Muscle layer of duodenum (tissue), 2 donors: Measurements from ENCODE around the gene ADAMTS16.

ENCODE experiments used
- H3K27ac ChIP-seq: one replicate; pipeline ENCODE4 v1.7.0; 2013; ENCODE audit warnings: mild to moderate bottlenecking, low read length
- H3K27me3 ChIP-seq: one replicate; pipeline ENCODE4 v1.7.0; 2013; ENCODE audit warnings: low read depth, mild to moderate bottlenecking, control low read depth, low read length
- H3K36me3 ChIP-seq, 2 donors: one replicate each; pipeline ENCODE4 v1.7.0; 2013; ENCODE audit warnings: low read length in 2 of 2, control low read depth in 1 of 2, mild to moderate bottlenecking in 1 of 2; ENCODE audit not compliant: insufficient read depth in 2 of 2, control insufficient read depth in 1 of 2
- H3K4me1 ChIP-seq, 2 donors: one replicate each; pipeline ENCODE4 v1.7.0; 2013; ENCODE audit warnings: low read length in 2 of 2, mild to moderate bottlenecking in 2 of 2, control low read depth in 1 of 2, moderate library complexity in 1 of 2; ENCODE audit not compliant: insufficient read depth in 2 of 2, control insufficient read depth in 1 of 2
- H3K4me3 ChIP-seq, 2 donors: one replicate each; pipeline ENCODE4 v1.7.0; 2013; ENCODE audit warnings: low read length in 2 of 2, low read depth in 1 of 2, mild to moderate bottlenecking in 1 of 2
- H3K9me3 ChIP-seq, 2 donors: one replicate each; pipeline ENCODE4 v1.7.0; 2013; ENCODE audit warnings: low read length in 2 of 2, control low read depth in 1 of 2, mild to moderate bottlenecking in 1 of 2; ENCODE audit not compliant: control insufficient read depth in 1 of 2
- donor health status: healthy.

ADAMTS16 gene

DNA sequence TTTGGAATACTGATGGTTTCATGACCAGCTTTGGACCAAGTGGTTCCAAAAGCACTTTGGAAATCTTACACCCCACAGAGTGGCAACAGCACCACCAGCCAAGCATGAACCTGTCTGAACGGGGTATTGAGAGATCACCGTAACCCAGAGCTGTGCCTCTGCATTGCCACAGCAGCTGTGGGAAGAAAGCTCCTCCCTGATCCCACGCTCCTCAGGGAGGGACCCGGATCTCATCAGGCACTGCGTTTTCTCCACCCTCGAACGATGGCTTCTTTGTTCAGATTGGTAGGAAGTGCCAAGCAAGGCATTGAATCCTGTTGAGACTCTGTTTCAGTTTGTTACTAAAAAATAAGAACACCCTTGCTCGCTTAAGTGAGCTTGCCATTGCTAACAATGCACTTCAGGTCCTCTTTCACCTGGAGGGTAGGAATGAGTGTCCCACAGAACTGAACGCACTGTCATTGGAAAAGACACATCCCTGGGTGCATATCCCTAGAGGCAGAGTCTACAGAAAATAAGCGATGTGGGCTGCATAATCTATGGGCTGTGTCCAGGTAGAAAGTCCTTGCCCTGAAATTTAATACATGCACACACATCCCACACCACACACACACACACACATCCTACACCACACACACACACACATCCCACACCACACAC is 164.4 kb downstream of the ADAMTS16 start:
- no peak overlapping the region for H3K4me3 ChIP-seq
- H3K9me3 ChIP-seq: peaks cover 0 to 7% of the 10 kb centered on the region in 2 donors
- no peaks in the 10 kb centered on the region for H3K27me3 ChIP-seq
- H3K27ac ChIP-seq: no peak overlapping the region
- no peaks in the 10 kb centered on the region for H3K4me1 ChIP-seq
- H3K36me3 ChIP-seq: no peaks in the 10 kb centered on the region

DNA sequence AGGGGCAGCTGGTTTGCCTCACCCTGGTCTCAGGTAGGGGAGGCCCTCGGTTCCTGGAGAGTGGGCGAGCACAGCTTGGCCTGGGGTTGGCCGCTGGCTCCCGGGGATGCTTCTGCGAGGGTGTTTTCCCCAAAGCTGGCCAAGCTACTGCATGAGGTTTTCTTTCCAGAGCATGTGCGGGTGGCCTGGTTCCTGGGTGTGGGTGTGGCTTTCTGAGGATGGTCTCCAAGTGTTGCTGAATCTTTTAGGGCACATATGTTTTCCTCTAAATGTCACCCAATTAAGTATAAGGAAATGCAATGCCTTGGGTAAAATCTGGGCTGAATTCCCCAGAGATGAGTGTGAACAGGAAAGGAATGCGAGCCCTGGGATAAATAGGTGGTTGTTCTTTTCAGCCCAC is 166.6 kb downstream of the ADAMTS16 start:
- Histone ChIP-seq H3K36me3 (no peaks in the 10 kb centered on the region), H3K4me1 (no peaks in the 10 kb centered on the region), H3K27me3 (no peaks in the 10 kb centered on the region), H3K4me3 (no peak overlapping the region), H3K9me3 (peaks cover 0 to 5% of the 10 kb centered on the region in 2 donors), H3K27ac (no peak overlapping the region)

DNA sequence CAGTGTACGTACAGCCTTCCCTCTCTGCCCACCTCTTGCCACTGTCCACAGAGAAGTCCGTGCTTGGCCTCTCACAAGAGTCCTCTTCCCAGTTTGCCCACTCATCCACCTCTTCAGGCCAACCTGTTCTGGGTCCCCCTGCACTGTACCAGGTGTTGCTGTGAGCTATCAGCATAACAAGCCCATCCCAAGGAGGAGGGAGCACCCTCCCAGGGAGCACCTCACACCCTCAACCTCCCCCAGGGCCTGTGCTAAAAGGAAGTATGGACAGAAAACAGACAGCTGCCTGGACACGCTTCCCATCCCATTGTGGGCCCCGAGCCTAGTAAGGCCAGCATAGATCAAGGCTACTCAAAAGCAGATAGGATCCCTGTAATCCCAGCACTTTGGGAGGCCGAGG is 168.2 kb downstream of the ADAMTS16 start:
- Histone ChIP-seq H3K36me3 (no peaks in the 10 kb centered on the region), H3K4me3 (no peak overlapping the region)

DNA sequence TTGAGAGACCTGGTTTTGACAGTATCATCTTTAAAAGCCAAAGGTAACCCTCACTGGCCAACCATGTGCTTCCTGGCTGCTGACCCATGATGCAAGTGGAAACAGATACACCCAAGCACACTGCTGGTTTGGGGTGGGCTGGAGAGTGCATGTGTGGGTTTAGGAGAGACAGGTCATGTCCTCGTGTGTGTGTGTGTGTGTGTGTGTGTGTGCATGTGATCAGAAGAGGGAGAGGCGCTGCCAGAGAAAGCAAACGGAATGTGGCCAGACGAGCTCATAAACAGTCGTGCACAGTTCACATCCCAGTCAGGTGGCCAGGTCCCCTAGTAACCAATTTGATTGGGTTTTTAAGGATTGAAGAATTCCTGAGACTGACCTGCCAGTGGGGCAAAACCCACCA is 169.5 kb downstream of the ADAMTS16 start:
- Histone ChIP-seq H3K36me3 (no peaks in the 10 kb centered on the region), H3K9me3 (no peaks in the 10 kb centered on the region), H3K27ac (no peak overlapping the region), H3K4me1 (no peaks in the 10 kb centered on the region), H3K4me3 (no peak overlapping the region), H3K27me3 (no peaks in the 10 kb centered on the region)

More for the DNA sequence above, 168.2 kb downstream of the ADAMTS16 start:
- no peaks in the 10 kb centered on the region for H3K27me3 ChIP-seq
- H3K27ac ChIP-seq: no peak overlapping the region
- no peaks in the 10 kb centered on the region for H3K4me1 ChIP-seq
- no peaks in the 10 kb centered on the region for H3K9me3 ChIP-seq

DNA sequence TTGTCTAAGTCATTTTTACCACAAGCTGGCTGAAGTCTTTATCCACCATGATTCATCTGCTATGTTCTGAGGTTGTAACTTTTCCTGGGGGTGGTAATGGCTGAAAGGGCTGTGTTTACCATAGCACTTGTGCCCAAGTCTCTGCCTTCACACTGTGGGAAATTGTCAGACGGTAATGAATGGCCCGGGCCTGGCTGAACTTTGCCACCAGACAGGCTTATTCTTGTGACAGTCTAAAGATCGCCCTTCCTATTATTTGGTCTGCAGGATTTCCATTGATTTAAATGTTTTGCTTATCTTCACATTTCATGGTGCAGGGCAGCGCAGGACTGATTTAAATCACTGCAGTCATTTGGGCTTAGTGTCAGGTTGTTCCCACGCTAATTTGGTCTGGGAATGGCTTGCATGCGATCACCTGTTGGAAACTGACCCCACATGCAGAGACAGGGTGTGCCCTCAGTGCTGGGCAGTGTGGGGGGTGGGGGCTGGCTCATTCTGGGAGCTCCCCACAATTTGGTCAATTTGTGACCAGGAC is 173.0 kb downstream of the ADAMTS16 start:
- Histone ChIP-seq H3K27ac (no peak overlapping the region), H3K36me3 (no peaks in the 10 kb centered on the region), H3K4me3 (no peak overlapping the region), H3K27me3 (no peaks in the 10 kb centered on the region), H3K4me1 (no peaks in the 10 kb centered on the region), H3K9me3 (no peaks in the 10 kb centered on the region)

DNA sequence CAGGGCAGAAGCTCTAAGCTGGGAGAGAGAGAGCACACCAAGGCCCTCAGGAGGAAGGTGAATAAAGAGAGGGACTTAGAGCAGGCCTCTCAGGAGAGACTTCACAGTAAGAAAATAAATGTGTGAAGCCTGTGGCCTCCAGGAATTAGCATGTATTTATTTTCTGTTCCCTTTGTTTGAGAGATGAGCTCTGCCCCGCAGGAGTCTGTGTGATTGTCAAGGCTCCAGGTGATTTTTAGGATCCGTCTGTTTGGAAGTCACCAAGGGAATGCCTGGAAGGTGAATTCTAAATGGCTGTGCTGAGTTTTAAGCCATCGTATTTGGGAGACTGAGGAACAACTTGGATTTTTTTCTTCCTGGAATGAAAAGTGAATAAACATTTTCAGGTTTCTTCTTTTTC is 174.0 kb downstream of the ADAMTS16 start:
- Histone ChIP-seq H3K4me3 (no peak overlapping the region), H3K36me3 (no peaks in the 10 kb centered on the region), H3K4me1 (no peaks in the 10 kb centered on the region), H3K9me3 (no peaks in the 10 kb centered on the region), H3K27me3 (no peaks in the 10 kb centered on the region), H3K27ac (no peak overlapping the region)

DNA sequence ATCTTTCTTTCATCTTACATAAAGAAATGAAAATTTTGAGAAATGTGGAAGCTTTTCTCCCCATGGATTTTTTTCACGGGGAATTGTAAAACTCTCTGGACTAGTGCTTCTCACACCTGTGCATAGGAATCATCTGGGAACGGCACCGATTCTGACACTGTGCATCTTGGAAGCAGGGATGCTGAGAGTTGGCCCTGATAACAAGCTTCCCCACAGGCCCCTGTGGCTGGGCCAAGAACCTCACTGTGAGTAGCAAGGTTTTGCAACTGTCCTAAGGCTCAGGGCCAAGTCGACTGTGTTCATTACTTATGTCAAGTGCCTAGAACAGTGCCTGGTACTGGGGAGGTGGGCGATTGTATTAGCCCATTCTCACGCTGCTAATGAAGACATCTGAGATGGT is 174.5 kb downstream of the ADAMTS16 start:
- no peak overlapping the region for H3K27ac ChIP-seq
- H3K36me3 ChIP-seq: no peaks in the 10 kb centered on the region
- no peaks in the 10 kb centered on the region for H3K4me1 ChIP-seq
- no peak overlapping the region for H3K4me3 ChIP-seq
- no peaks in the 10 kb centered on the region for H3K27me3 ChIP-seq
- no peaks in the 10 kb centered on the region for H3K9me3 ChIP-seq

DNA sequence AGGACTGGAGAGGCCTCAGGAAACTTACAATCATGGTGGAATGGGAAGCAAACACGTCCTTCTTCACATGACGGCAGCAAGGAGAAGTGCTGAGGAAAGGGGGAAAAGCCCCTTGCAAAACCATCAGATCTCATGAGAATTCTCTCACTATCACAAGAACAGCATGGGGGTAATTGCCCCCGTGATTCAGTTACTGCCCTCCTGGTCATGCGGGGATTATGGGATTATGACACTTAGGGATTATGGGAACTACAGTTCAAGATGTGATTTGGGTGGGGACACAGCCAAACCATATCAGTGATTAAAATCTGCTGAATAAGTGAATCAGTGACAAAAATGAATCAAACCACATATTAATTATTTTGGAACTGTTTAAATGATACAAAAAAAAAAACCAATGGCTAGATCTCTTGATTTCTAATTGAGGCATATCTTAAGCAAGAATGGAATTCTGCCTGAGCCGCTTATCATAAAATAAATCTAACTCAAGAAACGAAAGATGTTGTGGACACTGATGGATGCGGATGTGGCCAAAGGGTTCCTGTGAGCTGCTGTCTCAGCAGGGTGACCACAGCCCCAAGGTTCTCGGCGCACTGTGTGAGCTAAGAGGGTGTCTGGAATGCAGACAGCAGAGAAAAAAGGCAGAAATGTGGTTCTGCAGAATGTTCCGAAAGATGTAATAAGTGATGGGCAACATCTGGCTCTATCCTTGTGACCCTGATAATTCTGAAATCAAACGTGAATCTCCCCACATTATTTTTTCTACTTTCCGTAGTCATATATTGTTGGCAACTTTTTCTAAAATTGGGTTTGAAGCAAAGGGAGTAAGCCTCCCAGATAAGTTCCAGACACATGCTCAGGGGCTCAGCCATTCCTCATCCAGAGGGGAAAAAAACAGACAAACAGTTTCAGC is 175.2 kb downstream of the ADAMTS16 start:
- Histone ChIP-seq H3K27ac (no peak overlapping the region), H3K27me3 (no peaks in the 10 kb centered on the region), H3K4me3 (no peak overlapping the region), H3K4me1 (no peaks in the 10 kb centered on the region), H3K9me3 (no peaks in the 10 kb centered on the region), H3K36me3 (no peaks in the 10 kb centered on the region)

DNA sequence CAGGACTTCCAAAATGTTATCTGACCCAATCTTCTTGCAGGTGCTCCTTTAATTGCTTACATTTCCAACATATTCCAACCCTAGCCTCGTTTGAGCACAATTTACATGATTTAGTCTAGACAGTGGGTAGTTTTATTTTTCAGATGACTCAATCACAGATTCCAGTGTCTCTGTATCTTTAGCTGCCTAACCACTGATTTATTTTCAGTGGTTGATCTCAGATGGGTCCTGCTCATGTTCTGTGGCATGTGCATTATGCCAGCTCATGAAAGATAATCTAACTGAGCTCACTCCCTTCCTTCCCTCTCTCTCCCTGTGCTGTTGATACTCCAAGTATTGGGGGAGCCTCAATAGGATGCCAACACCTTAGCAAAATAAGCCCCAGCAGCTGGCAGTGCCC is 176.2 kb downstream of the ADAMTS16 start:
- Histone ChIP-seq H3K27me3 (no peaks in the 10 kb centered on the region), H3K9me3 (no peaks in the 10 kb centered on the region), H3K4me3 (no peak overlapping the region), H3K36me3 (no peaks in the 10 kb centered on the region), H3K4me1 (no peaks in the 10 kb centered on the region), H3K27ac (no peak overlapping the region)

DNA sequence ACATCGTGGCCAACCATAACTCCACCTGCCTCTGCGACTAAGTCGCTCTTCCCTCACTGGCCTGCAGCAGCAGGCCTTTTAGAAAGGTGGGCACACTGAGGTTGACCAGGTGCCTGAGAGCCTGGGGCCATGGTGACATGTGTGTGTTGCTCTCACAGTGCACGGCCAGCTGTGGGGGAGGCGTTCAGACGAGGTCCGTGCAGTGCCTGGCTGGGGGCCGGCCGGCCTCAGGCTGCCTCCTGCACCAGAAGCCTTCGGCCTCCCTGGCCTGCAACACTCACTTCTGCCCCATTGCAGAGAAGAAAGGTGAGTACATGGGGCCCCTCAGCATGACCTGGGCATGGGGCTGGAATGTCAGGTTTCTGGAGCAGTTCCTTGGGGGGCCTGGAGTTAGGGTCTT is 177.8 kb downstream of the ADAMTS16 start:
- no peaks in the 10 kb centered on the region for H3K27me3 ChIP-seq
- H3K4me3 ChIP-seq: no peak overlapping the region
- H3K4me1 ChIP-seq: no peaks in the 10 kb centered on the region
- no peak overlapping the region for H3K27ac ChIP-seq
- no peaks in the 10 kb centered on the region for H3K36me3 ChIP-seq
- no peaks in the 10 kb centered on the region for H3K9me3 ChIP-seq

DNA sequence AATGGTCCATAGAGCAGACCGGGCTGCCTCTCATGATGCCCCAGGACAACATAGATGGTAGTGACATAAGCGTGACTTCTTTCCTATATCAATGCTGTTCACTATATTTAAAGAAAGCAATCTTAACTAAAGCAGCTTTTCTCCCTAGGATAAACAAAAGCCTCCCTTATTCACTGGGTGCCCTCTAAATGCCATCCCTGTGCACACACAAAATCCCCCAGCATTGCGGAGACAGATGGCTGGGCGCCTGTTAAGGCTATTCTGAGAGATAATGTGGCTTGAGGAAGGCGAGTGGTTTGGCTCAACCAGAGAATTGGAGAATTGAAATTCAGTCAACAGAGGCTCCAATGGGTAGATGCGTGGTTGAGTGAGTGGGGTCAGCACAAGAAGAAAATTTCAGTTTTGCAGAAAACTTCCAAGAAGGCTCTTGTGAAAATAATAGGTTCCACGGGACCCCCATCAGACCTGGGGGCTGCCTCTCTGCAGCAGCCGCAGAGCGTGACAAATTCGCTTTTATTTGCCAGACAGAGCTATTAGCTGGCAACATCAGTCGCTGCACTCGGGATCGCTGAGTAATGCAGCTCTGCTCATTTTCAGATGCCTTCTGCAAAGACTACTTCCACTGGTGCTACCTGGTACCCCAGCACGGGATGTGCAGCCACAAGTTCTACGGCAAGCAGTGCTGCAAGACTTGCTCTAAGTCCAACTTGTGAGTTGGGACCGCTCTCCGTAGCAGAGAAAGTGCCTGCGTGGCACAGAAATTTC is 178.5 kb downstream of the ADAMTS16 start:
- H3K4me3 ChIP-seq: no peak overlapping the region
- H3K4me1 ChIP-seq: no peaks in the 10 kb centered on the region
- H3K27me3 ChIP-seq: no peaks in the 10 kb centered on the region
- no peaks in the 10 kb centered on the region for H3K36me3 ChIP-seq
- no peak overlapping the region for H3K27ac ChIP-seq
- H3K9me3 ChIP-seq: peaks cover 0 to under 1% of the 10 kb centered on the region in 2 donors
